ENCODE measurements around the gene NR1D1. TPM values are rescaled to one million over a fixed set of nuclear protein-coding genes. Genes with fewer than 3 reads are reported as not detected.

NR1D1 gene
- total and polyA plus RNA-seq, 2 of the 13 experiments (the other 11 are each of a cell fraction or from before 2014, with no cell fraction given) = 2.1 to 2.7 TPM

DNA sequence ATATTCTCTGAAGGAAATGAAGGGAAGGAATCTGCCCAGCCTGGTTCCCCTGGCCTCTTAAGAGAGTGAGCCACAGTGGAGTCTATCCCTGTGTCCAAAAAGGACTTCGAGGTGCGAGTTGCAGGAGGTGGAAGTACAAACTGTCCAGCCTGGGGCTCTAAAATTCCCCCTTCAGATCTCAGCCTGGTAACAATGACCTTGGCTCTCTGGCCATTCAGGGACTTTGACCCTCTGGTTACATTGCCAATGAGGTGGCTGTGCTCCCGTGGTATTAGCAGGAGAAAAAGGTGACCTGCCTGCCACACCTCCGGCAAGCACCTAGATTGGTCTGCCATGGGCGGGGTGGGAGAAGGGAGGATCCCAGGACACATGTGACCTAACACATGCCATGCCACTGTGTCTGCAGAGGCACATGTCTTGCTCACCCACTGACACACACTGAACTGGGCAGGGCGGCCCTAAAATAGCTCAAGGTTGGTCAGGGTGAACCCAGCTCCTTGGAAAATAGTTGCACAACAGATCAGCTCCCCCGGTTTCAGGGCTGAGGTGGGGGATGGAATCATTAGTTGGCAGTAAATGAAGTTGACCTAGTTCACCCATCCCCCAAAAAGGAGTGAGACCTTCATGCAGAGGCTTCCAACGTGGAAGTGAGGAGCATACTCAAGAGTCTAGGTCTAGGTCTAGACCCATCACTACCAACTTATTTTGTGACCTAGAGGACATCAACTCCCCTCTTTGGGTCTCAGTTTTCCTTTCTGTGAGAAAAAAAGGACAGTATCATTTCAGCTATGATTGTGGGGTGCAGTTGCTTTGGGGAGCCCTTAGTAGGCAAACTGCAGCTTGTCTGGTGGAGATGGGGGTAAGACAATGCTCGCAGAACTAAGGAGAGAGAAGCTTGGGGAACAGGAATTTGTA lies 2.2 kb downstream of the NR1D1 start (continued):
- TF ChIP-seq CHCHD3 (CRISPR knock-in tag; IDR thresholded peaks at IDR 0.05) (no peak), ZNF780A (CRISPR knock-in tag; IDR thresholded peaks at IDR 0.05) (no peak; the same call in 1 of the 2 replicates), ZFP1 (CRISPR knock-in tag; IDR thresholded peaks at IDR 0.05) (0 out of 2 replicates have a peak, but pooled peaks have one; percentile 23), RFX3 (CRISPR knock-in tag; IDR thresholded peaks at IDR 0.05) (peak; percentile 41), ZNF274 (CRISPR knock-in tag; IDR thresholded peaks at IDR 0.05) (peak; percentile 94), ZNF383 (CRISPR knock-in tag; IDR thresholded peaks at IDR 0.05; ENCODE audit: borderline replicate concordance) (no peak), TCF12 (IDR thresholded peaks at IDR 0.05) (no peak), TCF12 (CRISPR knock-in tag; IDR thresholded peaks at IDR 0.05) (peak; percentile 81; the same call in 1 of the 2 replicates), U2AF1 (optimal IDR thresholded peaks at IDR 0.05; ENCODE audit: low read depth, low read length) (no peak), ZNF788 (CRISPR knock-in tag; IDR thresholded peaks at IDR 0.05; ENCODE audit: borderline replicate concordance) (peak; percentile 85; the same call in 1 of the 2 replicates), DMAP1 (CRISPR knock-in tag; IDR thresholded peaks at IDR 0.05) (peak; percentile 80), FOXO1 (CRISPR knock-in tag; IDR thresholded peaks at IDR 0.05) (no peak; the same call in 1 of the 2 replicates), SMARCC2 (IDR thresholded peaks at IDR 0.05) (no peak), NKX3-1 (CRISPR knock-in tag; IDR thresholded peaks at IDR 0.05) (peak; percentile 94; the same call in 1 of the 2 replicates), XRCC5 (optimal IDR thresholded peaks at IDR 0.05; ENCODE audit: low read length) (peak; percentile 45), POGZ (CRISPR knock-in tag; IDR thresholded peaks at IDR 0.05) (peak; percentile 70)
- TF ChIP-seq, protein P1, sequence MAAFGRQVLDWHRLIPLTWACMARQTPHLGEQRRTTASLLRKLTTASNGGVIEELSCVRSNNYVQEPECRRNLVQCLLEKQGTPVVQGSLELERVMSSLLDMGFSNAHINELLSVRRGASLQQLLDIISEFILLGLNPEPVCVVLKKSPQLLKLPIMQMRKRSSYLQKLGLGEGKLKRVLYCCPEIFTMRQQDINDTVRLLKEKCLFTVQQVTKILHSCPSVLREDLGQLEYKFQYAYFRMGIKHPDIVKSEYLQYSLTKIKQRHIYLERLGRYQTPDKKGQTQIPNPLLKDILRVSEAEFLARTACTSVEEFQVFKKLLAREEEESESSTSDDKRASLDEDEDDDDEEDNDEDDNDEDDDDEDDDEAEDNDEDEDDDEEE (CRISPR knock-in tag; IDR thresholded peaks at IDR 0.05) = peak; percentile 90
- TF ChIP-seq, protein P2, sequence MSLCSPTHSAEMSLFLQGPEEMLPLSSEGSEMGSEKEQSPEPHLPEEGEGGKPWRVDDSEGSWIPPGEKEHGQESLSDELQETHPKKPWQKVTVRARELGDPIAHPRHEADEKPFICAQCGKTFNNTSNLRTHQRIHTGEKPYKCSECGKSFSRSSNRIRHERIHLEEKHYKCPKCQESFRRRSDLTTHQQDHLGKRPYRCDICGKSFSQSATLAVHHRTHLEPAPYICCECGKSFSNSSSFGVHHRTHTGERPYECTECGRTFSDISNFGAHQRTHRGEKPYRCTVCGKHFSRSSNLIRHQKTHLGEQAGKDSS (CRISPR knock-in tag; IDR thresholded peaks at IDR 0.05; ENCODE audit: borderline replicate concordance, low read depth) = no peak
- TF ChIP-seq, protein P3, sequence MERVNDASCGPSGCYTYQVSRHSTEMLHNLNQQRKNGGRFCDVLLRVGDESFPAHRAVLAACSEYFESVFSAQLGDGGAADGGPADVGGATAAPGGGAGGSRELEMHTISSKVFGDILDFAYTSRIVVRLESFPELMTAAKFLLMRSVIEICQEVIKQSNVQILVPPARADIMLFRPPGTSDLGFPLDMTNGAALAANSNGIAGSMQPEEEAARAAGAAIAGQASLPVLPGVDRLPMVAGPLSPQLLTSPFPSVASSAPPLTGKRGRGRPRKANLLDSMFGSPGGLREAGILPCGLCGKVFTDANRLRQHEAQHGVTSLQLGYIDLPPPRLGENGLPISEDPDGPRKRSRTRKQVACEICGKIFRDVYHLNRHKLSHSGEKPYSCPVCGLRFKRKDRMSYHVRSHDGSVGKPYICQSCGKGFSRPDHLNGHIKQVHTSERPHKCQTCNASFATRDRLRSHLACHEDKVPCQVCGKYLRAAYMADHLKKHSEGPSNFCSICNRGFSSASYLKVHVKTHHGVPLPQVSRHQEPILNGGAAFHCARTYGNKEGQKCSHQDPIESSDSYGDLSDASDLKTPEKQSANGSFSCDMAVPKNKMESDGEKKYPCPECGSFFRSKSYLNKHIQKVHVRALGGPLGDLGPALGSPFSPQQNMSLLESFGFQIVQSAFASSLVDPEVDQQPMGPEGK (CRISPR knock-in tag; IDR thresholded peaks at IDR 0.05) = peak; percentile 73
- TF ChIP-seq, protein P4, sequence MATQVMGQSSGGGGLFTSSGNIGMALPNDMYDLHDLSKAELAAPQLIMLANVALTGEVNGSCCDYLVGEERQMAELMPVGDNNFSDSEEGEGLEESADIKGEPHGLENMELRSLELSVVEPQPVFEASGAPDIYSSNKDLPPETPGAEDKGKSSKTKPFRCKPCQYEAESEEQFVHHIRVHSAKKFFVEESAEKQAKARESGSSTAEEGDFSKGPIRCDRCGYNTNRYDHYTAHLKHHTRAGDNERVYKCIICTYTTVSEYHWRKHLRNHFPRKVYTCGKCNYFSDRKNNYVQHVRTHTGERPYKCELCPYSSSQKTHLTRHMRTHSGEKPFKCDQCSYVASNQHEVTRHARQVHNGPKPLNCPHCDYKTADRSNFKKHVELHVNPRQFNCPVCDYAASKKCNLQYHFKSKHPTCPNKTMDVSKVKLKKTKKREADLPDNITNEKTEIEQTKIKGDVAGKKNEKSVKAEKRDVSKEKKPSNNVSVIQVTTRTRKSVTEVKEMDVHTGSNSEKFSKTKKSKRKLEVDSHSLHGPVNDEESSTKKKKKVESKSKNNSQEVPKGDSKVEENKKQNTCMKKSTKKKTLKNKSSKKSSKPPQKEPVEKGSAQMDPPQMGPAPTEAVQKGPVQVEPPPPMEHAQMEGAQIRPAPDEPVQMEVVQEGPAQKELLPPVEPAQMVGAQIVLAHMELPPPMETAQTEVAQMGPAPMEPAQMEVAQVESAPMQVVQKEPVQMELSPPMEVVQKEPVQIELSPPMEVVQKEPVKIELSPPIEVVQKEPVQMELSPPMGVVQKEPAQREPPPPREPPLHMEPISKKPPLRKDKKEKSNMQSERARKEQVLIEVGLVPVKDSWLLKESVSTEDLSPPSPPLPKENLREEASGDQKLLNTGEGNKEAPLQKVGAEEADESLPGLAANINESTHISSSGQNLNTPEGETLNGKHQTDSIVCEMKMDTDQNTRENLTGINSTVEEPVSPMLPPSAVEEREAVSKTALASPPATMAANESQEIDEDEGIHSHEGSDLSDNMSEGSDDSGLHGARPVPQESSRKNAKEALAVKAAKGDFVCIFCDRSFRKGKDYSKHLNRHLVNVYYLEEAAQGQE (IDR thresholded peaks at IDR 0.05; ENCODE audit: borderline replicate concordance in 1 of 2, low read depth in 1 of 2, low read length in 2 of 2) = peak in 1 of 2 experiments; percentile 73; a peak in 1 of 4 replicates
- TF ChIP-seq, protein P5, sequence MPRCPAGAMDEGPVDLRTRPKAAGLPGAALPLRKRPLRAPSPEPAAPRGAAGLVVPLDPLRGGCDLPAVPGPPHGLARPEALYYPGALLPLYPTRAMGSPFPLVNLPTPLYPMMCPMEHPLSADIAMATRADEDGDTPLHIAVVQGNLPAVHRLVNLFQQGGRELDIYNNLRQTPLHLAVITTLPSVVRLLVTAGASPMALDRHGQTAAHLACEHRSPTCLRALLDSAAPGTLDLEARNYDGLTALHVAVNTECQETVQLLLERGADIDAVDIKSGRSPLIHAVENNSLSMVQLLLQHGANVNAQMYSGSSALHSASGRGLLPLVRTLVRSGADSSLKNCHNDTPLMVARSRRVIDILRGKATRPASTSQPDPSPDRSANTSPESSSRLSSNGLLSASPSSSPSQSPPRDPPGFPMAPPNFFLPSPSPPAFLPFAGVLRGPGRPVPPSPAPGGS (CRISPR knock-in tag; IDR thresholded peaks at IDR 0.05) = peak; percentile 95
